ENCODE measurements around the gene TBC1D22A. TPM values are rescaled to one million over a fixed set of nuclear protein-coding genes. Genes with fewer than 3 reads are reported as not detected.

Gene TBC1D22A
- total RNA-seq, 1 donor: 17.7 TPM

DNA sequence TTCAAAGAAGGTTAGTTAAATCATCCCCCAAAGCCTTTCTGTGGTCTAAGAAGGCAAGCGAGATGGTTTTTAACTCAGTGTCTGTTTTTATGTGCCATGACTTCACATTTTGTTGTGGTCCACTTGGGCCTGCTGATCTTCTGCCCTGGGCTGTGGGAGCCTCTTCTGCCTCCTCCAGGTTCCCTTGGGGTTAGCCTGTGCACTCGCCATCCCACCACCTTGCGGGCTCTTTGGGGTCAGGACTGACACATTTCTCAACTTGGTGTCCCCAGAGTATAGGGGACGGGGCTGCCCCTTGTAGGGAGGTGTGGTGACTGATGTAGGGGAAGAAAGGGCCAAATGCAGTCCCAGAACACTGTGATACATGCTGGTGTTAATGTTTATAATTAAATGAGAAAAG lies 207.0 kb downstream of the TBC1D22A start:
- Histone ChIP-seq H3K27ac (ENCODE audit: low read depth, low read length) (no peak overlapping the region), H3K4me3 (ENCODE audit: insufficient read depth, low read length) (no peak overlapping the region), H3K79me2 (ENCODE audit: insufficient read depth, low read length) (peaks cover 3% of the 10 kb centered on the region), H3K4me2 (ENCODE audit: insufficient read depth, low read length) (no peak overlapping the region), H3K27me3 (ENCODE audit: insufficient read depth, low read length) (no peaks in the 10 kb centered on the region), H3K9me3 (ENCODE audit: low read depth, low read length) (no peaks in the 10 kb centered on the region), H2AFZ (ENCODE audit: low read length) (no peak overlapping the region), H4K20me1 (ENCODE audit: insufficient read depth, low read length) (peaks cover 22% of the 10 kb centered on the region), H3K36me3 (ENCODE audit: insufficient read depth, low read length) (peaks cover 2% of the 10 kb centered on the region), H3K4me1 (ENCODE audit: insufficient read depth, low read length) (no peaks in the 10 kb centered on the region)
- TF ChIP-seq CTCF (IDR thresholded peaks at IDR 0.05; ENCODE audit: extremely low read depth, low read depth, low read length): no peak
- DNase-seq (ENCODE audit: insufficient read length, low spot score, missing footprints): peak; percentile 50

GRCh38 chr22:46969961-46970360 lies 207.5 kb downstream of the TBC1D22A start:
- Histone ChIP-seq H3K79me2 (ENCODE audit: insufficient read depth, low read length) (peaks cover 3% of the 10 kb centered on the region), H3K27me3 (ENCODE audit: insufficient read depth, low read length) (no peaks in the 10 kb centered on the region), H3K27ac (ENCODE audit: low read depth, low read length) (no peak overlapping the region), H3K9me3 (ENCODE audit: low read depth, low read length) (no peaks in the 10 kb centered on the region), H3K4me2 (ENCODE audit: insufficient read depth, low read length) (no peak overlapping the region), H4K20me1 (ENCODE audit: insufficient read depth, low read length) (peaks cover 17% of the 10 kb centered on the region), H3K4me1 (ENCODE audit: insufficient read depth, low read length) (no peaks in the 10 kb centered on the region), H3K4me3 (ENCODE audit: insufficient read depth, low read length) (no peak overlapping the region), H2AFZ (ENCODE audit: low read length) (no peak overlapping the region), H3K36me3 (ENCODE audit: insufficient read depth, low read length) (peaks cover 2% of the 10 kb centered on the region)
- no peak for TF ChIP-seq CTCF (IDR thresholded peaks at IDR 0.05; ENCODE audit: extremely low read depth, low read depth, low read length)
- DNase-seq (ENCODE audit: insufficient read length, low spot score, missing footprints): peak; percentile 54

DNA sequence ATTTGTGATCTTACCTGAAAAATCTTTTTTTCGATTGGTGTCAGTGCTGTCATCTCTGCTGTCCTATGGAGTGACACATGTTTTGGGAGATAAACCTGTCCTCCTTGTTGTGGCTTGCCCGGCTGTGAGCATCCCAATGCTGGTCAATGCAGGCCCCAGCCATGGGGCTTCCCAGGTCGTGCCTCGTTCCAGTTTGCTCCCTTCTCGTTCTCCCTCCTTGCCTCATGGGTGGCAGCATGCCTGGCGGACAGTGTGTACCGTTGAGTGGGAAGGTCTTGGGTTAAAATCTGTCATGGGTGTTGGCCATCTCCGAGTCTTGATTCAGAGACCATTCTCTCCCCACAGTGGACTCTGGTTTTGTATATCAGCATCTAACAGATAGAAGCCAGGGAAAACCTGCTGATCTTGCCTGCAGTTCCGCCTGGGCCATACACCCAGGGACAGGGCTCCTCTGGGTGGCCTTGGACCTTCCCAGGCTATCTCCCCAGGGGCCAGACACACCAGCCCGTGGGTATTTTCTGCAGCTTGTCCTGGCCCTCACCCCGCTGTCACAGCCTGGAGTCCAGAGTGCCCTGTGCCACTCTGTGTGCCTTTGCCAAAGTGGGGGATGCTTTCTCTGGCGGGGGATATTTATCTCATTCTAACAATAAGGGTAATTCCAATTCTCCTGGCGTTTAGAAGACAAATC lies 208.1 kb downstream of the TBC1D22A start:
- peaks cover 13% of the 10 kb centered on the region for H4K20me1 ChIP-seq (ENCODE audit: insufficient read depth, low read length)

More for the DNA sequence above, 208.1 kb downstream of the TBC1D22A start:
- Histone ChIP-seq H3K9me3 (ENCODE audit: low read depth, low read length) (no peaks in the 10 kb centered on the region), H3K27ac (ENCODE audit: low read depth, low read length) (no peak overlapping the region), H3K27me3 (ENCODE audit: insufficient read depth, low read length) (no peaks in the 10 kb centered on the region), H3K4me2 (ENCODE audit: insufficient read depth, low read length) (no peak overlapping the region), H2AFZ (ENCODE audit: low read length) (no peak overlapping the region), H3K4me1 (ENCODE audit: insufficient read depth, low read length) (no peaks in the 10 kb centered on the region), H3K4me3 (ENCODE audit: insufficient read depth, low read length) (no peak overlapping the region), H3K36me3 (ENCODE audit: insufficient read depth, low read length) (peaks cover 2% of the 10 kb centered on the region), H3K79me2 (ENCODE audit: insufficient read depth, low read length) (peaks cover 3% of the 10 kb centered on the region)
- peak; percentile 41 for DNase-seq (ENCODE audit: insufficient read length, low spot score, missing footprints)
- TF ChIP-seq CTCF (IDR thresholded peaks at IDR 0.05; ENCODE audit: extremely low read depth, low read depth, low read length): no peak

Measured in osteoblast (primary cell).